ENCODE measurements around the gene DACH1. TPM values are rescaled to one million over a fixed set of nuclear protein-coding genes. Genes with fewer than 3 reads are reported as not detected.

The DACH1 gene
- total RNA-seq, 2 experiments from 2014 or later: not detected

DNA sequence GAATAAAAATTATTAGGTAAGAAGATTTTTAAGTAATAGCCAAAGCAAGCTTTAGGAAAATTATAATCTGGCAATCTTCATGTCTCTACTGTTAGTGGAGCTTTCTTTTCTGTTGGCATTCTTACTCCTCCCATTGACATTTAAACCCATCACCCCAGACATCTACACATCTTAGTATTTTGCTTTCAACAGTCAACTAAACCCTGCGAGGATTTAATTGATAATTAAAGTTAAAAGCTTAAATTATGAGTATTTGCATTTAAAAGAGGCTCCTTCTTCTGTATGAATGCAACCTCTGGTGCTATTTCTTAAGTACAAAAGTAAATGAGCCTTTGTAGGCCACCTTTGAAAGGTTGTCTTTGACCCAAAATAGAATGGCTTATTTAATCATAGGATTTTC is 148.1 kb downstream of the DACH1 start:
- H3K4me1 ChIP-seq (ENCODE audit: insufficient read depth, low read length, poor library complexity, severe bottlenecking): no peaks in the 10 kb centered on the region
- H3K27ac ChIP-seq (ENCODE audit: low read depth, low read length, poor library complexity, severe bottlenecking): no peak overlapping the region
- H4K20me1 ChIP-seq (ENCODE audit: insufficient read depth, low read length): no peaks in the 10 kb centered on the region
- TF ChIP-seq, protein P1, sequence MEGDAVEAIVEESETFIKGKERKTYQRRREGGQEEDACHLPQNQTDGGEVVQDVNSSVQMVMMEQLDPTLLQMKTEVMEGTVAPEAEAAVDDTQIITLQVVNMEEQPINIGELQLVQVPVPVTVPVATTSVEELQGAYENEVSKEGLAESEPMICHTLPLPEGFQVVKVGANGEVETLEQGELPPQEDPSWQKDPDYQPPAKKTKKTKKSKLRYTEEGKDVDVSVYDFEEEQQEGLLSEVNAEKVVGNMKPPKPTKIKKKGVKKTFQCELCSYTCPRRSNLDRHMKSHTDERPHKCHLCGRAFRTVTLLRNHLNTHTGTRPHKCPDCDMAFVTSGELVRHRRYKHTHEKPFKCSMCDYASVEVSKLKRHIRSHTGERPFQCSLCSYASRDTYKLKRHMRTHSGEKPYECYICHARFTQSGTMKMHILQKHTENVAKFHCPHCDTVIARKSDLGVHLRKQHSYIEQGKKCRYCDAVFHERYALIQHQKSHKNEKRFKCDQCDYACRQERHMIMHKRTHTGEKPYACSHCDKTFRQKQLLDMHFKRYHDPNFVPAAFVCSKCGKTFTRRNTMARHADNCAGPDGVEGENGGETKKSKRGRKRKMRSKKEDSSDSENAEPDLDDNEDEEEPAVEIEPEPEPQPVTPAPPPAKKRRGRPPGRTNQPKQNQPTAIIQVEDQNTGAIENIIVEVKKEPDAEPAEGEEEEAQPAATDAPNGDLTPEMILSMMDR (conservative IDR thresholded peaks at IDR 0.05; ENCODE audit: low read length): no peak
- no peak for TF ChIP-seq EZH2phosphoT487 (IDR thresholded peaks at IDR 0.05; ENCODE audit: borderline replicate concordance, low read depth, low read length)
- H3K4me2 ChIP-seq (ENCODE audit: low read length): no peak overlapping the region
- POLR2A ChIA-PET: interaction anchor here (0.5 to 0.8 kb wide), 3 partner anchors 28 to 91 kb away, joined by 3 read pairs; no protein-coding TSS in a partner anchor
- no peaks in the 10 kb centered on the region for H3K9me2 ChIP-seq (ENCODE audit: insufficient read depth, low read length)
- no peaks in the 10 kb centered on the region for H3K36me3 ChIP-seq (ENCODE audit: insufficient read depth, low read length)
- no TSS peak for BruUV-seq (replicated peaks)
- intact Hi-C loops (cut with micrococcal nuclease; ENCODE audit: unreplicated experiment): no loop called here
- no peak overlapping the region for H3K4me3 ChIP-seq (ENCODE audit: low read depth, low read length, poor library complexity, severe bottlenecking)
- H2AFZ ChIP-seq (ENCODE audit: low read length): no peak overlapping the region
- no peaks in the 10 kb centered on the region for H3K79me2 ChIP-seq (ENCODE audit: insufficient read depth, low read depth, low read length)
- no peaks in the 10 kb centered on the region for H3K9me3 ChIP-seq (ENCODE audit: low read length)
- no peak for DNase-seq (ENCODE audit: low spot score)
- CTCF ChIA-PET (ENCODE audit: unreplicated experiment): interaction anchor here (0.5 kb wide), 1 partner anchor 1328 kb away, joined by 3 read pairs; no protein-coding TSS in a partner anchor

DNA sequence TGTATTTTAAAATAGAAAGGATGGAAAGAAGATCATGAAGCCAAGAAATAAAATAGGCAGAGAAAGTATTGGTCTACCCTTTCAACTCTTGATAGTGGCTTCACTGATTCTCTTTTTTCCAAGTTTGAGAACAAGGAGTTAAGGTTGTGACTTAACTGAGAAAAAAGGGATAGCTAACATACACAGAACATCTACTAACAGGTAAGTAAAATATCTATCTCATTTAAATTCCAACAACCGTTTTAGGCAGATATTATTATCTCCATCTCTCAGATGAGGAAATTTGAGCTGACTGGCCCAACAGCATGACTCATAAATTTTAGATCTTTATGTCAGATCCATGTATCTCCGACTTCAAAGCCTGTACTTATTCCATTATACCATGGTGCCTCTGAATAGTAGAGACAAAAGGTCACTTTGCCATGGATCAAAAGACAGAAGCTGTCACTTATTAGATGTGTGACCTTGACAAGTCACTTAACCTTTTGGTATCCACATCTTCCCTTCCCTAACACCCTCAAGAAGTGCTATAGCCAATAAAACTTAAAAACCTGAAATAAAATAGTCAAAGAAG is 152.1 kb downstream of the DACH1 start:
- no TSS peak for BruUV-seq (replicated peaks)
- Histone ChIP-seq H3K79me2 (ENCODE audit: insufficient read depth, low read depth, low read length) (no peaks in the 10 kb centered on the region), H3K4me1 (ENCODE audit: insufficient read depth, low read length, poor library complexity, severe bottlenecking) (no peaks in the 10 kb centered on the region), H3K9me3 (ENCODE audit: low read length) (no peaks in the 10 kb centered on the region), H2AFZ (ENCODE audit: low read length) (no peak overlapping the region), H3K27ac (ENCODE audit: low read depth, low read length, poor library complexity, severe bottlenecking) (no peak overlapping the region), H3K9me2 (ENCODE audit: insufficient read depth, low read length) (no peaks in the 10 kb centered on the region), H4K20me1 (ENCODE audit: insufficient read depth, low read length) (no peaks in the 10 kb centered on the region), H3K4me3 (ENCODE audit: low read depth, low read length, poor library complexity, severe bottlenecking) (no peak overlapping the region), H3K36me3 (ENCODE audit: insufficient read depth, low read length) (no peaks in the 10 kb centered on the region), H3K4me2 (ENCODE audit: low read length) (no peak overlapping the region)
- ChIA-PET CTCF (ENCODE audit: unreplicated experiment) (no interaction called here), POLR2A (interaction anchor here (0.6 to 0.9 kb wide), 2 partner anchors 17 to 25 kb away, joined by 3 read pairs; no protein-coding TSS in a partner anchor)
- no peak for DNase-seq (ENCODE audit: low spot score)
- intact Hi-C loops (cut with micrococcal nuclease; ENCODE audit: unreplicated experiment): no loop called here
- TF ChIP-seq EZH2phosphoT487 (IDR thresholded peaks at IDR 0.05; ENCODE audit: borderline replicate concordance, low read depth, low read length): no peak
- TF ChIP-seq, protein P1 (conservative IDR thresholded peaks at IDR 0.05; ENCODE audit: low read length): no peak

DNA sequence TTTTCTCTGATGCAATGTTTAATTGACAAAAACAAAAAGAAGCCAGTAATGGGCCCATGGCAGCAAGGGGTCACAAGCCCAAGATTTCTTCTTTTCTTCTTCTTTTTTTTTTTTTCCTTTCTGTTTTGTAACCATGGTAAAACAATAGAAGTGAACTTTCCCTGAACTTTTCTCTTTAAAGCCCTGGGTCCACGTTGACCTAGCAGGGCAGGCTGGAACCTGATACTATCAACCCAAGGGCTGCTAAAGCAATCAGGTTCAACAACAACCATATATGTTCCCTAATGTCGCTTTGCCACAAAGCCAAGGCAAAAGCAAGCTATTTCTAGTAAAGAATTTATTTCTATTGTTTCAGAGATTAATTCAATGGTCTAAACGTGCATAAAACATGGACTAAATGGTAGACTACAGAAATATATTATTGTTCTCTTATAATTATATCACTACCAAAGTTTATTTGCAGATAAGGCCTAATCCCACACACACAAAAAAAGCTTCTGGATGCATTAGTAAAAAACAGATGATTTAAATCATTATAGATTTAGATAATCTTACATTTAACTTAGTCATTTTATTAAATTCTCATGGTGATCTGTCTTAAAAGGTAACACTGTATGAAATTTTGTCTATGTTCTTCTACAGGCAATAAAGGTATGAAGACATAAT is 153.9 kb downstream of the DACH1 start:
- DNase-seq (ENCODE audit: low spot score): no peak
- no peak overlapping the region for H3K4me2 ChIP-seq (ENCODE audit: low read length)
- H3K9me2 ChIP-seq (ENCODE audit: insufficient read depth, low read length): no peaks in the 10 kb centered on the region
- no peak overlapping the region for H3K27ac ChIP-seq (ENCODE audit: low read depth, low read length, poor library complexity, severe bottlenecking)
- H3K36me3 ChIP-seq (ENCODE audit: insufficient read depth, low read length): no peaks in the 10 kb centered on the region
- TF ChIP-seq EZH2phosphoT487 (IDR thresholded peaks at IDR 0.05; ENCODE audit: borderline replicate concordance, low read depth, low read length): no peak
- TF ChIP-seq, protein P1 (conservative IDR thresholded peaks at IDR 0.05; ENCODE audit: low read length): no peak
- intact Hi-C loops (cut with micrococcal nuclease; ENCODE audit: unreplicated experiment): no loop called here
- BruUV-seq (replicated peaks): no TSS peak
- H3K9me3 ChIP-seq (ENCODE audit: low read length): no peaks in the 10 kb centered on the region
- no peak overlapping the region for H2AFZ ChIP-seq (ENCODE audit: low read length)
- ChIA-PET CTCF (ENCODE audit: unreplicated experiment) (no interaction called here), POLR2A (no interaction called here)
- H4K20me1 ChIP-seq (ENCODE audit: insufficient read depth, low read length): no peaks in the 10 kb centered on the region
- no peaks in the 10 kb centered on the region for H3K4me1 ChIP-seq (ENCODE audit: insufficient read depth, low read length, poor library complexity, severe bottlenecking)
- H3K4me3 ChIP-seq (ENCODE audit: low read depth, low read length, poor library complexity, severe bottlenecking): no peak overlapping the region
- no peaks in the 10 kb centered on the region for H3K79me2 ChIP-seq (ENCODE audit: insufficient read depth, low read depth, low read length)

Measured in OCI-LY7 (cell line).